ENCODE measurements around the gene CPNE8.

CPNE8 gene

GRCh38 chr12:38629064-38629463, 276.3 kb downstream of the CPNE8 start:
- Histone ChIP-seq H3K4me3 (ENCODE audit: low read depth in 1 of 5, low read length in 5 of 5) (no peak overlapping the region), H3K27me3 (ENCODE audit: control insufficient read depth in 5 of 5, insufficient read depth in 4 of 5, low read length in 5 of 5) (no peaks in the 10 kb centered on the region), H3K36me3 (ENCODE audit: control insufficient read depth in 5 of 5, insufficient read depth in 5 of 5, low read length in 5 of 5) (no peaks in the 10 kb centered on the region)

DNA sequence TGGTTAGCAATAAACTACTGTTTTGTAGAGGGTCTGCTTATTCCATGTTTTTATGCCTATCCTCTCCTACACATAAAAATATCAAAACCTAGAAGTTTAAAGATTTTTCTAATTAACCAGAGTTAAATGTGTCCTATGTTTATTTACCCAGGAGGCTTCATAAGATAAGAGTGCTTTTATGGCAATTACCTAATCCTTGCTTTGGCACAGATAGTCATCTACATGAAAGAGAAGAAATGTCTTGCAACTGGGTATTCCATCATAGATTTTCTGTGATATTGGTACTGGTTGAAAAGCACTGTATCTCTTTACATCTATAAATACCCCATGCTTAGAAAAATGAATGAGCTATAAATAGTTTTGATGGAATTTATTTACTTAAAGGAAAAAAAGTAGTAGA, 277.1 kb downstream of the CPNE8 start:
- no peak overlapping the region for H3K4me3 ChIP-seq (ENCODE audit: low read depth in 1 of 5, low read length in 5 of 5)
- no peaks in the 10 kb centered on the region for H3K36me3 ChIP-seq (ENCODE audit: control insufficient read depth in 5 of 5, insufficient read depth in 5 of 5, low read length in 5 of 5)
- no peak overlapping the region for H3K9ac ChIP-seq (ENCODE audit: low read length in 5 of 5)
- no peak overlapping the region for H3K27ac ChIP-seq (ENCODE audit: low read depth, low read length)
- H3K9me3 ChIP-seq (ENCODE audit: control insufficient read depth in 5 of 5, low read length in 5 of 5) = no peaks in the 10 kb centered on the region
- H3K4me1 ChIP-seq (ENCODE audit: control insufficient read depth in 5 of 5, insufficient read depth in 5 of 5, low read length in 5 of 5) = no peaks in the 10 kb centered on the region
- no peaks in the 10 kb centered on the region for H3K27me3 ChIP-seq (ENCODE audit: control insufficient read depth in 5 of 5, insufficient read depth in 4 of 5, low read length in 5 of 5)

More at GRCh38 chr12:38629064-38629463, 276.3 kb downstream of the CPNE8 start:
- no peak overlapping the region for H3K27ac ChIP-seq (ENCODE audit: low read depth, low read length)
- no peaks in the 10 kb centered on the region for H3K9me3 ChIP-seq (ENCODE audit: control insufficient read depth in 5 of 5, low read length in 5 of 5)
- no peak overlapping the region for H3K9ac ChIP-seq (ENCODE audit: low read length in 5 of 5)
- H3K4me1 ChIP-seq (ENCODE audit: control insufficient read depth in 5 of 5, insufficient read depth in 5 of 5, low read length in 5 of 5) = no peaks in the 10 kb centered on the region

DNA sequence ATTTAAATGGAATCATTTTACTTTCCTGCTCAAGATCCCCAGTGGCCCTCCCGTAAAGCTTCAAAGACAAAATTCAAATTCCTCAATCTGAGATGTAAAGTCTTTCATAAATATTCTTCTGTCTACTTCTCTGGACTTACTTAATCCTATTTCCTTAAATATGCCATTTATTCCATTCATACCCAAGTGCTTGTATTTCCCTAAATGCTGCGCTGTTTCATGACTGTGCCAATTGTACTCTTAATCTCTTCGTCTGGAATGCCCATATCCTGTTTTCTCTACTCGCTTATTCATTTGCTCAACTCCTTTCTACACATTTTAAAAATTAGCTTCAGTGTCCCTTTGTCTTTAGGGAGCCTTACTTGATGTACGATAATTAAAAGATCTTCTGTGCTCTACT, 280.1 kb downstream of the CPNE8 start:
- no peaks in the 10 kb centered on the region for H3K9me3 ChIP-seq (ENCODE audit: control insufficient read depth in 5 of 5, low read length in 5 of 5)
- no peak overlapping the region for H3K9ac ChIP-seq (ENCODE audit: low read length in 5 of 5)
- no peaks in the 10 kb centered on the region for H3K36me3 ChIP-seq (ENCODE audit: control insufficient read depth in 5 of 5, insufficient read depth in 5 of 5, low read length in 5 of 5)
- no peaks in the 10 kb centered on the region for H3K27me3 ChIP-seq (ENCODE audit: control insufficient read depth in 5 of 5, insufficient read depth in 4 of 5, low read length in 5 of 5)
- no peak overlapping the region for H3K4me3 ChIP-seq (ENCODE audit: low read depth in 1 of 5, low read length in 5 of 5)
- no peak overlapping the region for H3K27ac ChIP-seq (ENCODE audit: low read depth, low read length)
- no peaks in the 10 kb centered on the region for H3K4me1 ChIP-seq (ENCODE audit: control insufficient read depth in 5 of 5, insufficient read depth in 5 of 5, low read length in 5 of 5)

DNA sequence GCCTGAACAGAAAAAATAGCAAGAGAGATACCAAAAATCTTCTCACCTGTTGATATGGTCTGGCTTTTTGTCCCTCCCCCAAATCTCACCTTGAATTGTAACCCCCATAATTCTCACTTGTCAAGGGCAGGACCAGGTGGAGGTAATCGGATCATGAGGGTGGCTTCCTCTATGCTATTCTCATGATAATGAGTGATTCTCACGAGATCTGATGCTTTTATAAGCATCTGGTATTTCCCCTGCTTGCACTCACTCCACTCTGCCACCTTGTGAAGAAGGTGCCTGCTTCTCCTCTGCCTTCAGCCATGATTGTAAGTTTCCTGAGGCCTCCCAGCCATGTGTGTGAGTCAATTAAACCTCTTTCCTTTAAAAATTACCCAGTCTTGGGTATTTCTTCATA, 291.2 kb downstream of the CPNE8 start:
- H3K27me3 ChIP-seq (ENCODE audit: control insufficient read depth in 5 of 5, insufficient read depth in 4 of 5, low read length in 5 of 5) = no peaks in the 10 kb centered on the region

DNA sequence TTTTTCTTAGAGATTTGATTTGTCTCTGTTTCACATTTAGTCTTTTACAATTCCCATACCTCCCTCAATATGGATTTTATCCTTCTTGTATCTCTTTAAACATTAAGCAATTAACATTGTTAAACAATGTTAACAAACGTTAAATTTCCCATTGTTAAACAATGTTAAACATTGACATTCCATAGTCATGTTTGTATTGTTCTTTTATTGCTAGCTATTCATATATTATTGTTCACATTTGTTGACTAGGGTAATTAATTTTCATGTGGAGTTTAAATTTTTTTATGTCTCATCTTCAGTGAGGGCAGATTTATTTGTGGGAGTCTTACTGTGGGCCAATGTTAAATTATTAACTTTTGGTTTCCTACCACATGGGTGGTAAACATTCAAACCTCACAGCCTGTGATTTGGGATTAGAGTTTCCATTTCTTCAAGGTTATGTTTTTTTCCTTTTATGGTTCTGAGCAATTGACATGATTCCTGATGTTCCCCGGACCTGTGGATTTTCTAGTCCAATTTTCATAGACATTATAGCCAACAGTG, 294.5 kb downstream of the CPNE8 start:
- Histone ChIP-seq H3K9me3 (ENCODE audit: control insufficient read depth in 5 of 5, low read length in 5 of 5) (peaks cover 0 to 4% (median 0%) of the 10 kb centered on the region in 5 donors), H3K36me3 (ENCODE audit: control insufficient read depth in 5 of 5, insufficient read depth in 5 of 5, low read length in 5 of 5) (no peaks in the 10 kb centered on the region), H3K27me3 (ENCODE audit: control insufficient read depth in 5 of 5, insufficient read depth in 4 of 5, low read length in 5 of 5) (no peaks in the 10 kb centered on the region), H3K27ac (ENCODE audit: low read depth, low read length) (no peak overlapping the region), H3K4me1 (ENCODE audit: control insufficient read depth in 5 of 5, insufficient read depth in 5 of 5, low read length in 5 of 5) (no peaks in the 10 kb centered on the region), H3K4me3 (ENCODE audit: low read depth in 1 of 5, low read length in 5 of 5) (no peak overlapping the region), H3K9ac (ENCODE audit: low read length in 5 of 5) (no peak overlapping the region)

More for the DNA sequence above, 291.2 kb downstream of the CPNE8 start:
- Histone ChIP-seq H3K27ac (ENCODE audit: low read depth, low read length) (no peak overlapping the region), H3K4me1 (ENCODE audit: control insufficient read depth in 5 of 5, insufficient read depth in 5 of 5, low read length in 5 of 5) (no peaks in the 10 kb centered on the region), H3K9me3 (ENCODE audit: control insufficient read depth in 5 of 5, low read length in 5 of 5) (peaks cover 0 to 2% (median 0%) of the 10 kb centered on the region in 5 donors), H3K9ac (ENCODE audit: low read length in 5 of 5) (no peak overlapping the region), H3K4me3 (ENCODE audit: low read depth in 1 of 5, low read length in 5 of 5) (no peak overlapping the region), H3K36me3 (ENCODE audit: control insufficient read depth in 5 of 5, insufficient read depth in 5 of 5, low read length in 5 of 5) (no peaks in the 10 kb centered on the region)

DNA sequence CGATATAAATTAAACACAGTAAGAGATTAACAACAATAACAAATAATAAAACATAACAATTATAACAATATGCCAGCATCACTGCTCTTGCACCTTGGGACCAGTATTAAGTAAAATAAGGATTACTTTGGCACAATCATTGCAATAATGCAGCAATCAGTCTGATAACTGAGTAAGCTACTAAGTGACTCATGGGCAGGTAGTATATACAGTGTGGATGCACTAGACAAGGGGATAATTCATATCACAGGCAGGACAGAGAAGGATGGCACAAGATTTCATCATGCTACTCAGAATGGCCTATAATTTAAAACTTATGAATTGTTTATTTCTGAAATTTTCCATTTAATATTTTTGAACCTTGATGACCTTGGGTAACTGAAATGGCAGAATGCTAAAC, 298.1 kb downstream of the CPNE8 start:
- Histone ChIP-seq H3K36me3 (ENCODE audit: control insufficient read depth in 5 of 5, insufficient read depth in 5 of 5, low read length in 5 of 5) (no peaks in the 10 kb centered on the region), H3K4me1 (ENCODE audit: control insufficient read depth in 5 of 5, insufficient read depth in 5 of 5, low read length in 5 of 5) (no peaks in the 10 kb centered on the region), H3K9me3 (ENCODE audit: control insufficient read depth in 5 of 5, low read length in 5 of 5) (peaks cover 0 to 4% (median 0%) of the 10 kb centered on the region in 5 donors), H3K27ac (ENCODE audit: low read depth, low read length) (no peak overlapping the region), H3K27me3 (ENCODE audit: control insufficient read depth in 5 of 5, insufficient read depth in 4 of 5, low read length in 5 of 5) (no peaks in the 10 kb centered on the region), H3K9ac (ENCODE audit: low read length in 5 of 5) (no peak overlapping the region), H3K4me3 (ENCODE audit: low read depth in 1 of 5, low read length in 5 of 5) (no peak overlapping the region)

All from subcutaneous abdominal adipose tissue (tissue), 5 donors.